HG03571 (cell line): ENCODE data around the gene SLC29A3.

Experiments
- ATAC-seq: cut with Tn5 transposase; IDR thresholded peaks from one replicate; pipeline ENCODE4 v1.9.1; 2021; ENCODE audit not compliant: unreplicated experiment

Gene SLC29A3

GRCh38 chr10:71319800-71320392 is 837 bp downstream of the SLC29A3 start:
- peak; percentile 25 for ATAC-seq

GRCh38 chr10:71320592-71320991 is 1.5 kb downstream of the SLC29A3 start:
- no peak for ATAC-seq

GRCh38 chr10:71321386-71321785 is 2.3 kb downstream of the SLC29A3 start:
- no peak for ATAC-seq

GRCh38 chr10:71323407-71323806 is 4.3 kb downstream of the SLC29A3 start:
- ATAC-seq = no peak

- no peak for ATAC-seq
Measured at GRCh38 chr10:71324743-71325142, 5.7 kb downstream of the SLC29A3 start.

- ATAC-seq = no peak
Measured at GRCh38 chr10:71325267-71325666, 6.2 kb downstream of the SLC29A3 start.

- no peak for ATAC-seq
Measured at GRCh38 chr10:71326464-71326881, 7.4 kb downstream of the SLC29A3 start.

GRCh38 chr10:71330789-71331404 is 11.8 kb downstream of the SLC29A3 start:
- ATAC-seq = no peak

- no peak for ATAC-seq
Measured at GRCh38 chr10:71331736-71332135, 12.7 kb downstream of the SLC29A3 start.

- no peak for ATAC-seq
Measured at GRCh38 chr10:71332466-71332865, 13.4 kb downstream of the SLC29A3 start.

- no peak for ATAC-seq
Measured at GRCh38 chr10:71333129-71333887, 14.2 kb downstream of the SLC29A3 start.

- ATAC-seq = no peak
Measured at GRCh38 chr10:71334221-71334791, 15.2 kb downstream of the SLC29A3 start.

- no peak for ATAC-seq
Measured at GRCh38 chr10:71335173-71335708, 16.2 kb downstream of the SLC29A3 start.

- no peak for ATAC-seq
Measured at GRCh38 chr10:71336632-71337031, 17.6 kb downstream of the SLC29A3 start.

- no peak for ATAC-seq
Measured at GRCh38 chr10:71337219-71337701, 18.2 kb downstream of the SLC29A3 start.

GRCh38 chr10:71338728-71339495 is 19.9 kb downstream of the SLC29A3 start:
- ATAC-seq = no peak

- ATAC-seq = no peak
Measured at GRCh38 chr10:71339796-71340589, 20.9 kb downstream of the SLC29A3 start.

GRCh38 chr10:71342573-71343391 is 23.7 kb downstream of the SLC29A3 start:
- ATAC-seq = no peak

- ATAC-seq = no peak
Measured at GRCh38 chr10:71343392-71343773, 24.3 kb downstream of the SLC29A3 start.
